H1 (cell line): ENCODE measurements around the gene CAMP. TPM values are rescaled to one million over a fixed set of nuclear protein-coding genes. Genes with fewer than 3 reads are reported as not detected.

Experiments
- CTCF ChIA-PET: fragments of 300-600 bp; sonication (Branson Sonifier 250); formaldehyde crosslinking; loops from one replicate; lab custom pipeline; 2021; ENCODE audit not compliant: partially characterized antibody; lab: Charles Lee
- POLR2A ChIA-PET: fragments of 300-600 bp; sonication (Branson Sonifier 250); formaldehyde crosslinking; loops from one replicate; lab custom pipeline; 2021; ENCODE audit warnings: inconsistent platforms; ENCODE audit not compliant: partially characterized antibody; lab: Charles Lee
- DNase-seq, 2 experiments: peaks; one replicate each; pipeline versions ENCODE4 v3.0.0 to v3.0.0-alpha.2; 2010 to 2022; ENCODE audit warnings: low spot score in 2 of 2, low read depth in 1 of 2, mixed read lengths in 1 of 2
- FAIRE-seq: peaks from 2 replicates; lab custom pipeline; 2011; peaks lifted over from hg19 to GRCh38; lab: Jason Lieb, UNC
- H2AFZ ChIP-seq: 2 replicates; pipeline ENCODE4 v1.8.1; 2012; ENCODE audit warnings: low read length, inconsistent platforms
- H2AK5ac ChIP-seq: 2 replicates; pipeline ENCODE4 v1.6.1; 2013; ENCODE audit warnings: low read depth, low read length
- H2BK120ac ChIP-seq: replicated peaks from 2 replicates; pipeline ENCODE3; 2013; ENCODE audit warnings: low read depth, low read length, inconsistent platforms
- H2BK12ac ChIP-seq: 2 replicates; pipeline ENCODE4 v1.6.1; 2013; ENCODE audit warnings: low read depth, low read length
- H2BK15ac ChIP-seq: 2 replicates; pipeline ENCODE4 v1.6.1; 2013; ENCODE audit warnings: low read length
- H2BK20ac ChIP-seq: 2 replicates; pipeline ENCODE4 v1.6.1; 2013; ENCODE audit warnings: low read length
- H2BK5ac ChIP-seq: 2 replicates; pipeline ENCODE4 v1.6.1; 2013; ENCODE audit warnings: low read depth, low read length
- H3K14ac ChIP-seq: 2 replicates; pipeline ENCODE4 v1.6.1; 2013; ENCODE audit warnings: inconsistent platforms; ENCODE audit not compliant: insufficient read length
- H3K18ac ChIP-seq: 2 replicates; pipeline ENCODE4 v1.6.1; 2013; ENCODE audit warnings: low read length; ENCODE audit errors: extremely low read depth
- H3K23ac ChIP-seq: 2 replicates; pipeline ENCODE4 v1.6.1; 2013; ENCODE audit warnings: inconsistent platforms; ENCODE audit not compliant: insufficient read length
- H3K23me2 ChIP-seq: 2 replicates; pipeline ENCODE4 v1.6.1; 2013; ENCODE audit warnings: low read depth, low read length
- H3K27ac ChIP-seq: 2 replicates; pipeline ENCODE4 v1.6.1; 2011; ENCODE audit warnings: low read depth, low read length, inconsistent platforms
- H3K27me3 ChIP-seq, 4 experiments: replicated peaks in 1 of 4; 1 replicate in 1 of 4; 2 replicates in 3 of 4; pipeline versions ENCODE4 v1.6.1 to v1.8.1; 2011 to 2013; ENCODE audit warnings: low read length in 3 of 4, mild to moderate bottlenecking in 3 of 4, inconsistent platforms in 2 of 4, mixed read lengths in 2 of 4, moderate library complexity in 1 of 4; ENCODE audit not compliant: control insufficient read depth in 3 of 4, insufficient read depth in 3 of 4; ENCODE audit errors: extremely low read depth in 1 of 4
- H3K36me3 ChIP-seq, 4 experiments: 2 replicates each; pipeline versions ENCODE4 v1.6.1 to v1.8.1; 2011 to 2013; ENCODE audit warnings: mild to moderate bottlenecking in 4 of 4, low read length in 3 of 4, moderate library complexity in 2 of 4, control low read depth in 1 of 4, inconsistent platforms in 1 of 4; ENCODE audit not compliant: insufficient read depth in 4 of 4, control insufficient read depth in 2 of 4
- H3K4ac ChIP-seq: replicated peaks from 2 replicates; pipeline ENCODE3; 2013; ENCODE audit warnings: low read length, low read depth, mixed read lengths, inconsistent platforms; ENCODE audit not compliant: insufficient read length
- H3K4me1 ChIP-seq, 4 experiments: replicated peaks in 1 of 4; 1 replicate in 1 of 4; 2 replicates in 3 of 4; pipeline versions ENCODE4 v1.6.1 to v1.8.1; 2011 to 2013; ENCODE audit warnings: low read length in 3 of 4, inconsistent platforms in 2 of 4, mixed read lengths in 1 of 4; ENCODE audit not compliant: insufficient read depth in 4 of 4, control insufficient read depth in 3 of 4
- H3K4me2 ChIP-seq, 2 experiments: 2 replicates each; pipeline versions ENCODE4 v1.6.1 to v1.8.1; 2011 to 2013; ENCODE audit warnings: low read depth in 2 of 2, low read length in 2 of 2, control low read depth in 1 of 2, inconsistent platforms in 1 of 2, mild to moderate bottlenecking in 1 of 2; ENCODE audit not compliant: insufficient read depth in 1 of 2
- H3K4me3 ChIP-seq, 4 experiments: fragments of 200-600, 300-600 bp in 1 of 4; sonication (generic), shearing (Covaris generic), sonication (Bioruptor Twin) in 1 of 4; 2 replicates each; pipeline versions ENCODE4 v1.5.1 to v1.8.1; 2011 to 2016; ENCODE audit warnings: low read length in 4 of 4, low read depth in 3 of 4, control low read depth in 2 of 4, inconsistent platforms in 2 of 4, mild to moderate bottlenecking in 2 of 4, mixed read lengths in 1 of 4, moderate library complexity in 1 of 4; ENCODE audit not compliant: insufficient read depth in 2 of 4; ENCODE audit errors: extremely low read depth in 1 of 4
- H3K56ac ChIP-seq: replicated peaks from 2 replicates; pipeline ENCODE3; 2013; ENCODE audit warnings: low read depth, mild to moderate bottlenecking, mixed read lengths, low read length, inconsistent platforms; ENCODE audit not compliant: insufficient read length
- H3K79me1 ChIP-seq: 2 replicates; pipeline ENCODE4 v1.6.1; 2013; ENCODE audit warnings: low read depth, low read length, control low read depth
- H3K79me2 ChIP-seq, 2 experiments: 2 replicates each; pipeline versions ENCODE4 v1.6.1 to v1.8.1; 2012 to 2013; ENCODE audit warnings: low read length in 2 of 2, mild to moderate bottlenecking in 2 of 2, inconsistent platforms in 1 of 2; ENCODE audit not compliant: insufficient read depth in 2 of 2, control insufficient read depth in 1 of 2
- H3K9ac ChIP-seq, 4 experiments: replicated peaks in 1 of 4; 1 replicate in 1 of 4; 2 replicates in 3 of 4; pipeline versions ENCODE4 v1.6.1 to v1.8.1; 2011 to 2013; ENCODE audit warnings: low read depth in 3 of 4, low read length in 3 of 4, control low read depth in 2 of 4, mild to moderate bottlenecking in 2 of 4, moderate library complexity in 2 of 4, inconsistent platforms in 1 of 4; ENCODE audit errors: extremely low read depth in 1 of 4
- H3K9me3 ChIP-seq, 2 experiments: 2 replicates each; pipeline versions ENCODE4 v1.6.1 to v1.8.1; 2012 to 2013; ENCODE audit warnings: mild to moderate bottlenecking in 2 of 2, moderate library complexity in 2 of 2, control low read depth in 1 of 2, inconsistent platforms in 1 of 2, low read depth in 1 of 2, low read length in 1 of 2, mixed read lengths in 1 of 2; ENCODE audit not compliant: insufficient read depth in 2 of 2
- H4K20me1 ChIP-seq, 2 experiments: replicated peaks in 1 of 2; 2 replicates each; pipeline versions ENCODE3 to v1.8.1; 2011 to 2013; ENCODE audit warnings: inconsistent platforms in 2 of 2, low read length in 2 of 2, mild to moderate bottlenecking in 1 of 2; ENCODE audit not compliant: insufficient read depth in 2 of 2, control insufficient read depth in 1 of 2
- H4K5ac ChIP-seq: 2 replicates; pipeline ENCODE4 v1.6.1; 2013; ENCODE audit warnings: low read length, low read depth, mixed read lengths, inconsistent platforms; ENCODE audit not compliant: insufficient read length
- H4K8ac ChIP-seq: 2 replicates; pipeline ENCODE4 v1.8.0; 2013; ENCODE audit warnings: mild to moderate bottlenecking, moderate library complexity, low read length, inconsistent platforms; ENCODE audit not compliant: insufficient read depth; ENCODE audit errors: extremely low read depth
- H4K91ac ChIP-seq: replicated peaks from 2 replicates; pipeline ENCODE3; 2013; ENCODE audit warnings: low read length, mixed read lengths, inconsistent platforms; ENCODE audit not compliant: insufficient read length
- MAFK ChIP-seq: IDR thresholded peaks from 2 replicates; pipeline ENCODE4 v1.6.1; 2012; ENCODE audit warnings: low read depth, mild to moderate bottlenecking, improper control_type of control experiment, low read length
- POLR2A ChIP-seq, 2 experiments: IDR thresholded peaks; 1 replicate in 1 of 2; 2 replicates in 1 of 2; pipeline ENCODE4 v1.6.1; 2011; ENCODE audit warnings: low read depth in 2 of 2, low read length in 2 of 2, mild to moderate bottlenecking in 2 of 2; ENCODE audit errors: control extremely low read depth in 1 of 2
- POLR2AphosphoS5 ChIP-seq: IDR thresholded peaks from 2 replicates; pipeline ENCODE4 v1.6.1; 2011; ENCODE audit warnings: low read depth, low read length
- WGBS, 2 experiments: shearing (Covaris generic) in 1 of 2; methylation state at CpG; one replicate each; pipeline versions ENCODE4 v1.1.6 to v1.1.7; 2013 to 2015; ENCODE audit warnings: low lambda C conversion rate in 2 of 2, mixed read lengths in 2 of 2, inconsistent platforms in 1 of 2, low coverage in 1 of 2, missing lambda C conversion rate in 1 of 2; ENCODE audit not compliant: insufficient replicate concordance in 2 of 2, insufficient coverage in 1 of 2, insufficient read length in 1 of 2; ENCODE audit errors: extremely low coverage in 1 of 2, missing lambda C conversion rate in 1 of 2; 5-methylcytosine and 5-hydroxymethylcytosine counted together
- microRNA counts: library from miRNA; unstranded; fragments of <30 nt; microRNA quantifications from one replicate; lab custom pipeline; 2015
- microRNA-seq, 2 experiments: library from miRNA; unstranded; fragments of <30 nt; microRNA quantifications; one replicate each; pipeline versions ENCODE4 to v1.2.0, GENCODE V29; 2016 to 2020; ENCODE audit warnings: borderline microRNAs expressed in 2 of 2, borderline number of aligned reads in 2 of 2, borderline replicate concordance in 1 of 2
- polyA plus RNA-seq, 7 experiments: library from polyadenylated mRNA; depleted of rRNA in 3 of 7; stranded (reverse) in 5 of 7; unstranded in 2 of 7; fragments of >200 nt in 5 of 7; fragments of 200-250 nt in 2 of 7; gene quantifications; 1 replicate in 5 of 7; 2 replicates in 1 of 7; 4 replicates in 1 of 7; pipeline versions ENCODE4 v1.2.1 to v1.2.3, GENCODE V29; 2011 to 2013; ENCODE audit warnings: missing spikeins in 2 of 7, mixed read lengths in 2 of 7
- small RNA-seq: library from polyadenylated mRNA; stranded (forward); fragments of <200 nt; extraction: miRNeasy Mini kit (QIAGEN cat#:217004); gene quantifications from one replicate; pipeline ENCODE3, GENCODE V24; 2013; ENCODE audit not compliant: insufficient read depth
- total RNA-seq: library from RNA; stranded (reverse); fragmentation: NEBNext Ultra II Directional; extraction: Animal tissue kit (Norgen Biotek cat#: 25700); gene quantifications from 2 replicates; pipeline ENCODE4 v1.2.1, GENCODE V29; 2021

CAMP gene
- total and polyA plus RNA-seq, 2 of the 8 experiments (the other 6 are each of a cell fraction or from before 2014, with no cell fraction given), result not detected

DNA sequence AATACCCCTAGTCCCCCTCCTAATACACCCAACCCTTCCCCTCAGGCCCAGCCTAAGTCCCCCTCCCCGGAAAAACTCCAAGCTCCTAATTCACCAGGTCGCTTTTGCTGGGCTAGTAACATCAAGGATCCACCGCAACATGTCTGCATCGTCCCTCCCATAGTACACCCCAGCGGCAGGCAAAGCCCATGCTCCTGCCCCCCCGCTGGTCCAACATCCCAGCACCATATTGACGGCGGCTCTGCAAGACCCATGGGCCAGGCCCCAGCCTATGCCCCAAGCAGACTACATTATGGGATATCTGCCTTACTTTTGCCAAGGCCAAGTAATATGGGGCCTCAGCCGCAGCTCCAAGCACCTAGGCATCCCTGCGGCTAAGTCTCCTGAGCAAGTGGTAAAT, 51.2 kb downstream of the CAMP start:
- Histone ChIP-seq H4K20me1 (peaks cover 0 to 1% of the 10 kb centered on the region in 2 experiments), H3K4me3 (no peak overlapping the region), H3K56ac (no peak overlapping the region), H3K23ac (no peak overlapping the region), H3K79me2 (peaks cover 0 to under 1% of the 10 kb centered on the region in 2 experiments; a peak in 2 of 4 replicates), H2BK5ac (no peak overlapping the region), H2AK5ac (no peak overlapping the region), H3K18ac (no peak overlapping the region), H4K5ac (no peak overlapping the region), H4K8ac (no peak overlapping the region), H3K23me2 (no peaks in the 10 kb centered on the region), H3K9ac (no peak overlapping the region), H2BK20ac (no peak overlapping the region), H3K4me2 (no peak overlapping the region), H2AFZ (no peak overlapping the region), H3K14ac (no peak overlapping the region), H2BK120ac (no peak overlapping the region), H3K4me1 (peaks cover 3 to 33% (median 22%) of the 10 kb centered on the region in 4 experiments; a peak in 6 of 7 replicates), H3K9me3 (peaks cover 13 to 33% of the 10 kb centered on the region in 2 experiments), H3K27me3 (no peaks in the 10 kb centered on the region), H3K27ac (no peak overlapping the region), H3K4ac (no peak overlapping the region), H3K79me1 (no peaks in the 10 kb centered on the region; the same call in 1 of the 2 replicates), H2BK15ac (no peak overlapping the region), H4K91ac (no peak overlapping the region), H2BK12ac (no peak overlapping the region), H3K36me3 (peaks cover 12 to 30% (median 23%) of the 10 kb centered on the region in 4 experiments)
- POLR2A ChIA-PET, result interaction anchor here (0.7 to 2.9 kb wide), 16 partner anchors 8 to 161 kb away, joined by 3 to 24 read pairs (median 6); partner anchors contain the start of gene ZNF589
- TF ChIP-seq MAFK, result no peak
- TF ChIP-seq POLR2AphosphoS5, result peak; percentile 59; the same call in 1 of the 2 replicates
- peak in 1 of 2 experiments; percentile 26; a peak in 2 of 3 replicates for TF ChIP-seq POLR2A (IDR thresholded peaks at IDR 0.05; ENCODE audit: control extremely low read depth in 1 of 2, low read depth in 2 of 2, low read length in 2 of 2)
- FAIRE-seq (no peak), DNase-seq (no peak)
- CTCF ChIA-PET, result interaction anchor here (0.6 to 10.6 kb wide), 11 partner anchors 9 to 160 kb away, joined by 3 to 138 read pairs (median 4); no protein-coding TSS in a partner anchor
- WGBS, 2 experiments, result 91% methylated on average over 10 of the region's 10 CpGs; no CpG with 5 or more reads in 1 of the 2 experiments

MicroRNAs within 50 kb of the gene (microRNA counts, 767-probe panel; counts per million panel counts)
- microRNA hsa-miR-4443 (lab: Ali Mortazavi, UCI), result 879 counts per million, percentile 95 among the panel's probes with 10 or more counts

Small RNA genes lying within 50 kb of the gene (microRNA-seq; reads per million reads assigned to microRNA genes)
- 0 to 0.20 reads per million in 2 experiments for gene MIR4443

Small RNA genes lying within 50 kb of the gene (small RNA-seq; reads per million reads assigned to genes)
- 0.69 reads per million for gene MIR4443
- gene NDUFB1P1, result not detected
- not detected for gene RNU7-128P

Other genes with a start within 250 kb of the CAMP start
- 172 and 179 TPM in 2 replicates for gene MAP4, start 207.1 kb upstream of the CAMP start, total RNA-seq
- 67.0 and 74.9 TPM in 2 replicates for gene MAP4, start 207.1 kb upstream of the CAMP start, polyA plus RNA-seq (2011; rRNA removed)
- gene CDC25A, start 35.1 kb upstream of the CAMP start, total RNA-seq, result 62.1 and 65.0 TPM in 2 replicates
- 20.7 and 22.2 TPM in 2 replicates for gene CDC25A, start 35.1 kb upstream of the CAMP start, polyA plus RNA-seq (2011; rRNA removed)
- gene ZNF589, start 17.6 kb downstream of the CAMP start, total RNA-seq, result 106 and 113 TPM in 2 replicates
- gene ZNF589, start 17.6 kb downstream of the CAMP start, polyA plus RNA-seq (2011; rRNA removed), result 64.7 and 65.6 TPM in 2 replicates
- 12.3 and 14.2 TPM in 2 replicates for gene NME6, start 77.9 kb downstream of the CAMP start, total RNA-seq
- gene NME6, start 77.9 kb downstream of the CAMP start, polyA plus RNA-seq (2011; rRNA removed), result 19.3 and 21.5 TPM in 2 replicates
- not detected in 2 replicates for gene SPINK8, start 110.2 kb downstream of the CAMP start, total RNA-seq
- gene SPINK8, start 110.2 kb downstream of the CAMP start, polyA plus RNA-seq (2011; rRNA removed), result 0.29 TPM in 1 of 2 replicates, not detected in the other
- gene FBXW12, start 148.7 kb downstream of the CAMP start, total RNA-seq, result 0.35 TPM in 1 of 2 replicates, not detected in the other
- gene FBXW12, start 148.7 kb downstream of the CAMP start, polyA plus RNA-seq (2011; rRNA removed), result 0.41 and 0.85 TPM in 2 replicates
- 114 and 115 TPM in 2 replicates for gene PLXNB1, start 206.6 kb downstream of the CAMP start, total RNA-seq
- 109 and 149 TPM in 2 replicates for gene PLXNB1, start 206.6 kb downstream of the CAMP start, polyA plus RNA-seq (2011; rRNA removed)
- 20.3 and 21.3 TPM in 2 replicates for gene CCDC51, start 216.6 kb downstream of the CAMP start, total RNA-seq
- gene CCDC51, start 216.6 kb downstream of the CAMP start, polyA plus RNA-seq (2011; rRNA removed), result 19.7 and 21.4 TPM in 2 replicates
- gene TMA7, start 216.8 kb downstream of the CAMP start, total RNA-seq, result 305 and 322 TPM in 2 replicates
- gene TMA7, start 216.8 kb downstream of the CAMP start, polyA plus RNA-seq (2011; rRNA removed), result 83.3 and 138 TPM in 2 replicates
- 16.7 and 20.2 TPM in 2 replicates for gene ATRIP, start 223.2 kb downstream of the CAMP start, total RNA-seq
- gene ATRIP, start 223.2 kb downstream of the CAMP start, polyA plus RNA-seq (2011; rRNA removed), result 16.6 and 18.5 TPM in 2 replicates